Adrenal gland (tissue), 5 donors: Measurements from ENCODE around the gene PPP1R9A.

Source experiments
- CTCF ChIP-seq, 6 experiments: fragments of 450-650 bp in 4 of 6; fragments of 200-600 bp in 2 of 6; sonication (generic) in 1 of 6; IDR thresholded peaks; 1 replicate in 5 of 6; 2 replicates in 1 of 6; pipeline versions ENCODE4 v1.5.1 to v1.8.0; 2016 to 2021; ENCODE audit warnings: antibody characterized with exemption in 6 of 6, mild to moderate bottlenecking in 2 of 6, moderate library complexity in 1 of 6
- POLR2A ChIP-seq, 2 donors: fragments of 450-650 bp; IDR thresholded peaks; one replicate each; pipeline ENCODE4 v1.6.1; 2017; ENCODE audit warnings: antibody characterized with exemption in 2 of 2, mild to moderate bottlenecking in 2 of 2, moderate library complexity in 1 of 2
- donor health status: DM: no; HTN: no; CAD: no.

GRCh38 chr7:95054386-95054785 lies 147.0 kb downstream of the PPP1R9A start:
- TF ChIP-seq CTCF (IDR thresholded peaks at IDR 0.05) (no peak), POLR2A (IDR thresholded peaks at IDR 0.05) (no peak)
